Natural killer cell (primary cell): ENCODE data around the gene TRMT61A. TPM values are rescaled to one million over a fixed set of nuclear protein-coding genes. Genes with fewer than 3 reads are reported as not detected.

Experiments used
- ATAC-seq, 3 donors: fragments of 150-1000 bp in 2 of 3; fragments of 200-7000 bp in 1 of 3; cut with Tn5 transposase; 1 replicate in 1 of 3; 2 replicates in 2 of 3; pipeline ENCODE4 v1.10.0; 2021; ENCODE audit warnings: mild to moderate bottlenecking in 2 of 3, moderate library complexity in 2 of 3
- DNase-seq, 2 donors: peaks; one replicate each; pipeline versions ENCODE4 v3.0.0 to v3.0.0-alpha.2; 2013 to 2021; ENCODE audit warnings: mixed read lengths in 1 of 2
- H3K27ac ChIP-seq: one replicate; pipeline ENCODE4 v1.5.1; 2013; ENCODE audit warnings: mild to moderate bottlenecking, low read length
- H3K27me3 ChIP-seq: one replicate; pipeline ENCODE4 v1.6.1; 2013; ENCODE audit warnings: low read length; ENCODE audit not compliant: control insufficient read depth, insufficient read depth
- H3K36me3 ChIP-seq: one replicate; pipeline ENCODE4 v1.6.1; 2013; ENCODE audit warnings: low read length; ENCODE audit not compliant: control insufficient read depth, insufficient read depth
- H3K4me1 ChIP-seq: one replicate; pipeline ENCODE4 v1.6.1; 2013; ENCODE audit warnings: low read length; ENCODE audit not compliant: control insufficient read depth, insufficient read depth
- H3K4me3 ChIP-seq: one replicate; pipeline ENCODE4 v1.5.1; 2013; ENCODE audit warnings: low read length
- H3K9me3 ChIP-seq: one replicate; pipeline ENCODE4 v1.6.1; 2013; ENCODE audit warnings: low read length; ENCODE audit not compliant: control insufficient read depth, insufficient read depth
- H3K27ac Mint-ChIP-seq, 2 donors: one replicate each; pipeline ENCODE4 v1.8.0; 2022; ENCODE audit warnings: mild to moderate bottlenecking in 2 of 2, mixed read lengths in 2 of 2, moderate library complexity in 1 of 2
- H3K27me3 Mint-ChIP-seq, 2 donors: one replicate each; pipeline ENCODE4 v1.8.0; 2022; ENCODE audit warnings: low read depth in 2 of 2, mixed read lengths in 2 of 2
- H3K36me3 Mint-ChIP-seq: one replicate; pipeline ENCODE4 v1.8.0; 2022; ENCODE audit warnings: mixed read lengths
- H3K4me1 Mint-ChIP-seq, 2 donors: one replicate each; pipeline ENCODE4 v1.8.0; 2022; ENCODE audit warnings: mixed read lengths in 2 of 2
- H3K4me3 Mint-ChIP-seq: one replicate; pipeline ENCODE4 v1.8.0; 2022; ENCODE audit warnings: mild to moderate bottlenecking, moderate library complexity, mixed read lengths
- H3K9me3 Mint-ChIP-seq, 2 donors: one replicate each; pipeline ENCODE4 v1.8.0; 2022; ENCODE audit warnings: mixed read lengths in 2 of 2
- WGBS: methylation state at CpG from one replicate; pipeline ENCODE4 v1.1.7; 2013; ENCODE audit warnings: missing lambda C conversion rate; ENCODE audit not compliant: insufficient coverage; 5-methylcytosine and 5-hydroxymethylcytosine counted together
- intact Hi-C: fragments of 100-400 bp; cut with micrococcal nuclease; formaldehyde crosslinking; loops from one replicate; pipeline ENCODE4 v1.14.2; 2022
- total RNA-seq, 4 donors: library from RNA; stranded (reverse); fragments of 120-200 nt in 1 of 4; gene quantifications; one replicate each; pipeline versions ENCODE4 v1.2.3 to v1.2.4, GENCODE V29; 2013 to 2022
- TF ChIP-seq, protein P1 (sequence below): fragments of 200-600 bp; IDR thresholded peaks from one replicate; pipeline ENCODE4 v1.8.0; 2022; ENCODE audit warnings: antibody characterized with exemption

TRMT61A gene
- total RNA-seq, 3 donors from 2014 or later (not counting 1 experiment from before 2014, with no cell fraction given), result 8.1 to 9.4 (median 9.1) TPM

- TF ChIP-seq, protein P1, sequence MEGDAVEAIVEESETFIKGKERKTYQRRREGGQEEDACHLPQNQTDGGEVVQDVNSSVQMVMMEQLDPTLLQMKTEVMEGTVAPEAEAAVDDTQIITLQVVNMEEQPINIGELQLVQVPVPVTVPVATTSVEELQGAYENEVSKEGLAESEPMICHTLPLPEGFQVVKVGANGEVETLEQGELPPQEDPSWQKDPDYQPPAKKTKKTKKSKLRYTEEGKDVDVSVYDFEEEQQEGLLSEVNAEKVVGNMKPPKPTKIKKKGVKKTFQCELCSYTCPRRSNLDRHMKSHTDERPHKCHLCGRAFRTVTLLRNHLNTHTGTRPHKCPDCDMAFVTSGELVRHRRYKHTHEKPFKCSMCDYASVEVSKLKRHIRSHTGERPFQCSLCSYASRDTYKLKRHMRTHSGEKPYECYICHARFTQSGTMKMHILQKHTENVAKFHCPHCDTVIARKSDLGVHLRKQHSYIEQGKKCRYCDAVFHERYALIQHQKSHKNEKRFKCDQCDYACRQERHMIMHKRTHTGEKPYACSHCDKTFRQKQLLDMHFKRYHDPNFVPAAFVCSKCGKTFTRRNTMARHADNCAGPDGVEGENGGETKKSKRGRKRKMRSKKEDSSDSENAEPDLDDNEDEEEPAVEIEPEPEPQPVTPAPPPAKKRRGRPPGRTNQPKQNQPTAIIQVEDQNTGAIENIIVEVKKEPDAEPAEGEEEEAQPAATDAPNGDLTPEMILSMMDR, result no peak
- H3K9me3 Mint-ChIP-seq, result no peaks in the 10 kb centered on the region
- H3K27ac Mint-ChIP-seq, result no peak overlapping the region
- H3K4me3 Mint-ChIP-seq, result no peak overlapping the region
- no peak for ATAC-seq
- 92% methylated on average over 29 of the region's 29 CpGs for WGBS
- no peak overlapping the region for H3K4me3 ChIP-seq
- H3K9me3 ChIP-seq, result no peaks in the 10 kb centered on the region
- H3K27ac ChIP-seq, result no peak overlapping the region
- H3K27me3 ChIP-seq, result no peaks in the 10 kb centered on the region
- intact Hi-C loops, result no loop called here
- H3K36me3 Mint-ChIP-seq, result no peaks in the 10 kb centered on the region
- no peaks in the 10 kb centered on the region for H3K4me1 Mint-ChIP-seq
- H3K36me3 ChIP-seq, result no peaks in the 10 kb centered on the region
- no peaks in the 10 kb centered on the region for H3K27me3 Mint-ChIP-seq
- no peak for DNase-seq
- peaks cover 8% of the 10 kb centered on the region for H3K4me1 ChIP-seq
Observed at GRCh38 chr14:103545219-103545914, 16.4 kb downstream of the TRMT61A start.

- Histone ChIP-seq H3K4me1 (peaks cover 8% of the 10 kb centered on the region), H3K4me3 (no peak overlapping the region), H3K27me3 (no peaks in the 10 kb centered on the region), H3K36me3 (no peaks in the 10 kb centered on the region), H3K27ac (no peak overlapping the region), H3K9me3 (no peaks in the 10 kb centered on the region)
- ATAC-seq (no peak), DNase-seq (no peak)
- Mint-ChIP-seq H3K4me1 (no peaks in the 10 kb centered on the region), H3K27me3 (no peaks in the 10 kb centered on the region), H3K27ac (no peak overlapping the region), H3K4me3 (no peak overlapping the region), H3K9me3 (no peaks in the 10 kb centered on the region), H3K36me3 (no peaks in the 10 kb centered on the region)
- intact Hi-C loops, result loop anchor here (1.0 kb wide), 2 partner anchors 27 to 46 kb away; no protein-coding TSS in a partner anchor
- WGBS, result 80% methylated on average over 27 of the region's 27 CpGs
- TF ChIP-seq, protein P1, result no peak
Observed at GRCh38 chr14:103545915-103546651, 17.1 kb downstream of the TRMT61A start.

GRCh38 chr14:103546652-103547454 is 17.9 kb downstream of the TRMT61A start:
- no peak overlapping the region for H3K4me3 Mint-ChIP-seq
- H3K9me3 Mint-ChIP-seq, result no peaks in the 10 kb centered on the region
- H3K27ac Mint-ChIP-seq, result no peak overlapping the region
- intact Hi-C loops, result loop anchor here (1.0 kb wide), 2 partner anchors 28 to 47 kb away; no protein-coding TSS in a partner anchor
- Histone ChIP-seq H3K9me3 (no peaks in the 10 kb centered on the region), H3K36me3 (no peaks in the 10 kb centered on the region), H3K4me3 (no peak overlapping the region), H3K27me3 (no peaks in the 10 kb centered on the region), H3K27ac (no peak overlapping the region), H3K4me1 (peaks cover 8% of the 10 kb centered on the region)
- H3K27me3 Mint-ChIP-seq, result no peaks in the 10 kb centered on the region
- TF ChIP-seq, protein P1, result peak; percentile 91
- DNase-seq (peak; percentile 75 to 86), ATAC-seq (peak; percentile 66 to 95 (median 84))
- WGBS, result 29% methylated on average over 21 of the region's 21 CpGs
- H3K4me1 Mint-ChIP-seq, result peaks cover 0 to 6% of the 10 kb centered on the region in 2 donors
- no peaks in the 10 kb centered on the region for H3K36me3 Mint-ChIP-seq
